ENCODE results near the gene FHAD1. TPM values are rescaled to one million over a fixed set of nuclear protein-coding genes. Genes with fewer than 3 reads are reported as not detected.

FHAD1 gene
- total and polyA plus RNA-seq, 9 of the 15 experiments (the other 6 are each of a cell fraction or from before 2014, with no cell fraction given), result 0.32 to 2.1 (median 1.5) TPM; not detected in 1

GRCh38 chr1:15272009-15272781 lies 25.2 kb downstream of the FHAD1 start (continued):
- TF ChIP-seq, protein P1, sequence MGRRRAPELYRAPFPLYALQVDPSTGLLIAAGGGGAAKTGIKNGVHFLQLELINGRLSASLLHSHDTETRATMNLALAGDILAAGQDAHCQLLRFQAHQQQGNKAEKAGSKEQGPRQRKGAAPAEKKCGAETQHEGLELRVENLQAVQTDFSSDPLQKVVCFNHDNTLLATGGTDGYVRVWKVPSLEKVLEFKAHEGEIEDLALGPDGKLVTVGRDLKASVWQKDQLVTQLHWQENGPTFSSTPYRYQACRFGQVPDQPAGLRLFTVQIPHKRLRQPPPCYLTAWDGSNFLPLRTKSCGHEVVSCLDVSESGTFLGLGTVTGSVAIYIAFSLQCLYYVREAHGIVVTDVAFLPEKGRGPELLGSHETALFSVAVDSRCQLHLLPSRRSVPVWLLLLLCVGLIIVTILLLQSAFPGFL (CRISPR knock-in tag; IDR thresholded peaks at IDR 0.05), result no peak
- no peak for TF ChIP-seq HDAC8 (tag; IDR thresholded peaks at IDR 0.05)
- TF ChIP-seq ETV1 (tag; conservative IDR thresholded peaks at IDR 0.05; ENCODE audit: low read depth), result no peak
- TF ChIP-seq, protein P2, sequence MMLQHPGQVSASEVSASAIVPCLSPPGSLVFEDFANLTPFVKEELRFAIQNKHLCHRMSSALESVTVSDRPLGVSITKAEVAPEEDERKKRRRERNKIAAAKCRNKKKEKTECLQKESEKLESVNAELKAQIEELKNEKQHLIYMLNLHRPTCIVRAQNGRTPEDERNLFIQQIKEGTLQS (IDR thresholded peaks at IDR 0.05), result peak; percentile 81
- TF ChIP-seq, protein P2 (CRISPR knock-in tag; conservative IDR thresholded peaks at IDR 0.05), result peak; percentile 58; the same call in 1 of the 2 replicates
- no peak for TF ChIP-seq USF2 (CRISPR knock-in tag; IDR thresholded peaks at IDR 0.05)
- no peak for TF ChIP-seq HDAC3 (IDR thresholded peaks at IDR 0.05; ENCODE audit: borderline replicate concordance, partially characterized antibody)
- peak; percentile 93 for TF ChIP-seq FOSL1 (tag; conservative IDR thresholded peaks at IDR 0.05)
- no peak for TF ChIP-seq HMGN3 (IDR thresholded peaks at IDR 0.05; ENCODE audit: borderline replicate concordance, extremely low read depth, insufficient read length, low read depth, low read length)
- TF ChIP-seq MAFF (IDR thresholded peaks at IDR 0.05; ENCODE audit: low read length), result no peak
- TF ChIP-seq, protein P3, sequence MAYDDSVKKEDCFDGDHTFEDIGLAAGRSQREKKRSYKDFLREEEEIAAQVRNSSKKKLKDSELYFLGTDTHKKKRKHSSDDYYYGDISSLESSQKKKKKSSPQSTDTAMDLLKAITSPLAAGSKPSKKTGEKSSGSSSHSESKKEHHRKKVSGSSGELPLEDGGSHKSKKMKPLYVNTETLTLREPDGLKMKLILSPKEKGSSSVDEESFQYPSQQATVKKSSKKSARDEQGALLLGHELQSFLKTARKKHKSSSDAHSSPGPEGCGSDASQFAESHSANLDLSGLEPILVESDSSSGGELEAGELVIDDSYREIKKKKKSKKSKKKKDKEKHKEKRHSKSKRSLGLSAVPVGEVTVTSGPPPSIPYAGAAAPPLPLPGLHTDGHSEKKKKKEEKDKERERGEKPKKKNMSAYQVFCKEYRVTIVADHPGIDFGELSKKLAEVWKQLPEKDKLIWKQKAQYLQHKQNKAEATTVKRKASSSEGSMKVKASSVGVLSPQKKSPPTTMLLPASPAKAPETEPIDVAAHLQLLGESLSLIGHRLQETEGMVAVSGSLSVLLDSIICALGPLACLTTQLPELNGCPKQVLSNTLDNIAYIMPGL (CRISPR knock-in tag; IDR thresholded peaks at IDR 0.05), result no peak
- TF ChIP-seq, protein P4, sequence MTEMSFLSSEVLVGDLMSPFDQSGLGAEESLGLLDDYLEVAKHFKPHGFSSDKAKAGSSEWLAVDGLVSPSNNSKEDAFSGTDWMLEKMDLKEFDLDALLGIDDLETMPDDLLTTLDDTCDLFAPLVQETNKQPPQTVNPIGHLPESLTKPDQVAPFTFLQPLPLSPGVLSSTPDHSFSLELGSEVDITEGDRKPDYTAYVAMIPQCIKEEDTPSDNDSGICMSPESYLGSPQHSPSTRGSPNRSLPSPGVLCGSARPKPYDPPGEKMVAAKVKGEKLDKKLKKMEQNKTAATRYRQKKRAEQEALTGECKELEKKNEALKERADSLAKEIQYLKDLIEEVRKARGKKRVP (CRISPR knock-in tag; IDR thresholded peaks at IDR 0.05), result 0 out of 2 replicates have a peak, but pooled peaks have one; percentile 6
- TF ChIP-seq CREBBP (IDR thresholded peaks at IDR 0.05; ENCODE audit: low read depth, low read length), result no peak
- peak; percentile 93 for TF ChIP-seq BCOR (IDR thresholded peaks at IDR 0.05)
- 0 out of 2 replicates have a peak, but pooled peaks have one; percentile 12 for TF ChIP-seq CXXC5 (CRISPR knock-in tag; IDR thresholded peaks at IDR 0.05)
- TF ChIP-seq JUNB (CRISPR knock-in tag; conservative IDR thresholded peaks at IDR 0.05), result 0 out of 2 replicates have a peak, but pooled peaks have one; percentile 54
- no peak for TF ChIP-seq THRAP3 (IDR thresholded peaks at IDR 0.05; ENCODE audit: borderline replicate concordance)
- TF ChIP-seq ZBTB7A (IDR thresholded peaks at IDR 0.05; ENCODE audit: borderline replicate concordance, control insufficient read depth, low read depth, low read length), result no peak
- no peak for TF ChIP-seq PRPF4 (IDR thresholded peaks at IDR 0.05; ENCODE audit: insufficient read depth, low read depth, low read length, poor library complexity, severe bottlenecking)
- no peak for TF ChIP-seq FOXK2 (conservative IDR thresholded peaks at IDR 0.05 in 1 of 2, IDR thresholded peaks at IDR 0.05 in 1 of 2; ENCODE audit: low read depth in 2 of 2)
- no peak for TF ChIP-seq POLR3A (IDR thresholded peaks at IDR 0.05; ENCODE audit: borderline replicate concordance, extremely low read depth, insufficient read depth, insufficient read length)
- no peak for TF ChIP-seq SLC30A9 (CRISPR knock-in tag; IDR thresholded peaks at IDR 0.05)

Measured in K562 (cell line).